Spleen (tissue), 11 donors: ENCODE data around the gene ZDBF2. TPM values are rescaled to one million over a fixed set of nuclear protein-coding genes. Genes with fewer than 3 reads are reported as not detected.

ENCODE experiments used
- DNase-seq: peaks from one replicate; pipeline ENCODE4 v3.0.0-alpha.2; 2020
- H3K27ac ChIP-seq, 8 donors: fragments of 200-600 bp; sonication (generic) in 7 of 8; 1 replicate in 4 of 8; 2 replicates in 4 of 8; pipeline versions ENCODE4 v1.5.0 to v1.8.0; 2016 to 2021; ENCODE audit warnings: inconsistent platforms in 4 of 8, mild to moderate bottlenecking in 4 of 8, moderate library complexity in 1 of 8
- H3K27me3 ChIP-seq, 7 donors: fragments of 200-600 bp; sonication (generic) in 6 of 7; replicated peaks in 1 of 7; 1 replicate in 4 of 7; 2 replicates in 3 of 7; pipeline versions ENCODE4 v1.5.0 to v1.8.0; 2016 to 2021; ENCODE audit warnings: inconsistent platforms in 3 of 7, mild to moderate bottlenecking in 1 of 7
- H3K36me3 ChIP-seq, 6 donors: fragments of 200-600 bp; sonication (generic) in 5 of 6; 1 replicate in 4 of 6; 2 replicates in 2 of 6; pipeline versions ENCODE4 v1.5.0 to v1.8.0; 2016 to 2021; ENCODE audit warnings: inconsistent platforms in 2 of 6
- H3K4me1 ChIP-seq, 6 donors: fragments of 200-600 bp; sonication (generic) in 5 of 6; 1 replicate in 3 of 6; 2 replicates in 3 of 6; pipeline versions ENCODE4 v1.5.0 to v1.8.0; 2016 to 2021; ENCODE audit warnings: inconsistent platforms in 3 of 6
- H3K4me3 ChIP-seq, 8 donors: fragments of 200-600 bp; sonication (generic) in 7 of 8; 1 replicate in 4 of 8; 2 replicates in 4 of 8; pipeline versions ENCODE4 v1.5.0 to v1.8.0; 2016 to 2021; ENCODE audit warnings: inconsistent platforms in 4 of 8, mild to moderate bottlenecking in 4 of 8, moderate library complexity in 2 of 8
- H3K9me3 ChIP-seq, 8 donors: fragments of 200-600 bp; sonication (generic) in 7 of 8; 1 replicate in 4 of 8; 2 replicates in 4 of 8; pipeline versions ENCODE4 v1.5.0 to v1.8.0; 2016 to 2021; ENCODE audit warnings: inconsistent platforms in 4 of 8
- POLR2A ChIP-seq, 3 donors: fragments of 450-650 bp; IDR thresholded peaks; one replicate each; pipeline ENCODE4 v1.5.1; 2017; ENCODE audit warnings: antibody characterized with exemption in 3 of 3, mild to moderate bottlenecking in 1 of 3
- POLR2AphosphoS5 ChIP-seq, 3 donors: sonication (generic); formaldehyde crosslinking; IDR thresholded peaks; one replicate each; pipeline ENCODE4 v1.5.1; 2017; ENCODE audit warnings: antibody characterized with exemption in 3 of 3
- WGBS, 5 donors: extraction: QIAGEN DNeasy Blood & Tissue Kit in 3 of 5; methylation state at CpG; one replicate each; pipeline versions ENCODE4 v1.1.5 to v1.1.7; 2013 to 2018; 5-methylcytosine and 5-hydroxymethylcytosine counted together
- intact Hi-C: fragments of 100-400 bp; cut with DNase I; formaldehyde crosslinking; loops from one replicate; pipeline ENCODE4 v1.15.0; 2023; ENCODE audit warnings: low total_unique reads
- polyA plus RNA-seq, 3 donors: library from polyadenylated mRNA; stranded (reverse); fragments of 200-250 nt; gene quantifications; one replicate each; pipeline ENCODE4 v1.2.1, GENCODE V29; 2013
- total RNA-seq, 7 donors: library from RNA; depleted of rRNA in 3 of 7; stranded (reverse); fragments of >200 nt in 3 of 7; fragmentation: NEBNext Ultra II Directional in 4 of 7; extraction: Animal tissue kit (Norgen Biotek cat#: 25700) in 4 of 7; gene quantifications; one replicate each; pipeline versions ENCODE4 v1.1.0 to v1.2.1, GENCODE V29; 2016 to 2021
- TF ChIP-seq, protein P1 (sequence below), 11 experiments: fragments of 200-600 bp in 7 of 11; fragments of 450-650 bp in 4 of 11; sonication (generic) in 4 of 11; IDR thresholded peaks in 8 of 11; conservative IDR thresholded peaks in 3 of 11; 1 replicate in 7 of 11; 2 replicates in 4 of 11; pipeline versions ENCODE4 v1.4.0 to v1.8.0; 2016 to 2021; ENCODE audit warnings: antibody characterized with exemption in 11 of 11, inconsistent platforms in 4 of 11, mild to moderate bottlenecking in 1 of 11
- donor health status: healthy with polysubstance abuse.
- donor health status: DM: no; HTN: no; CAD: no; lungs with moderate emphysema.
- donor health status: DM: no; HTN: no; CAD: no.
- donor health status: Bipolar disorder and iron deficiency.
- donor health status: healthy.
- donor health status: DM: no; HTN: no; CAD: no.
- donor health status: DM: yes; HTN: yes; CAD: no.

Gene ZDBF2
- total and polyA plus RNA-seq, 10 donors, result 1.2 to 14.7 (median 10.9) TPM

DNA sequence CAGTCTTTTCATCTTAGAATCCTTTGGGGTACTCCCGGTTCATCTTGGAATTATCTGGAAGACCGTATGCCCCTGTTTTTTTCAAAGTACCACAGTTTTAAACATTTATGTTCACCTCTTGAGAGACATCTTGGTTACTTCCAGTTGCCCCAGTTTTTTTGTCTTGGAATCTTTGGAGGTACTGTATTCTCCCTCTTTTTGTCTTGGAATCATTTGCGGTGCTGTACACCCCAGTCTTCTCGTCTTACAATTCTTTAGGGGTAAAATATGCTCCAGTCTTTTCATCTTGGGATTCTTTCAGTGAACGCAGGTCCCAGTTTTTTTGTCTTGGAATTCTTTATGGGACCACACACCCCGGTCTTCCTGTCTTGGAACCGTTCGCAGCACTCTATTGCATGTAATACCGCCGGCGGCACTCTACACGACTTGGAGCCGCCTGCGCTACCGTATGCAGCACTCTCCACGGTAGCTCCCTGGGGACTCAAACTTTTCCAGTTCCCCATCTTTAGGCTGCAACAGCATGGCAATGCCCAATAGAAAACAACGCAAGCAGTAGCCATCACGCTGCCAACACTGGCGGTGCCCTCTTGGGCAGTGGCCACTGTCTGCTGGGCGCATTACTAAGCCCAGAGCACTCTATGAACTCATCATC lies 21.2 kb upstream of the ZDBF2 start:
- intact Hi-C loops, result no loop called here
- Histone ChIP-seq H3K4me1 (peaks cover 0 to 9% (median 0%) of the 10 kb centered on the region in 6 donors), H3K27ac (no peak overlapping the region), H3K9me3 (no peaks in the 10 kb centered on the region), H3K27me3 (peaks cover 4 to 97% (median 53%) of the 10 kb centered on the region in 7 donors), H3K36me3 (no peaks in the 10 kb centered on the region), H3K4me3 (no peak overlapping the region)
- DNase-seq, result peak; percentile 44
- TF ChIP-seq POLR2A (IDR thresholded peaks at IDR 0.05) (no peak), POLR2AphosphoS5 (IDR thresholded peaks at IDR 0.05) (no peak)
- TF ChIP-seq, protein P1, sequence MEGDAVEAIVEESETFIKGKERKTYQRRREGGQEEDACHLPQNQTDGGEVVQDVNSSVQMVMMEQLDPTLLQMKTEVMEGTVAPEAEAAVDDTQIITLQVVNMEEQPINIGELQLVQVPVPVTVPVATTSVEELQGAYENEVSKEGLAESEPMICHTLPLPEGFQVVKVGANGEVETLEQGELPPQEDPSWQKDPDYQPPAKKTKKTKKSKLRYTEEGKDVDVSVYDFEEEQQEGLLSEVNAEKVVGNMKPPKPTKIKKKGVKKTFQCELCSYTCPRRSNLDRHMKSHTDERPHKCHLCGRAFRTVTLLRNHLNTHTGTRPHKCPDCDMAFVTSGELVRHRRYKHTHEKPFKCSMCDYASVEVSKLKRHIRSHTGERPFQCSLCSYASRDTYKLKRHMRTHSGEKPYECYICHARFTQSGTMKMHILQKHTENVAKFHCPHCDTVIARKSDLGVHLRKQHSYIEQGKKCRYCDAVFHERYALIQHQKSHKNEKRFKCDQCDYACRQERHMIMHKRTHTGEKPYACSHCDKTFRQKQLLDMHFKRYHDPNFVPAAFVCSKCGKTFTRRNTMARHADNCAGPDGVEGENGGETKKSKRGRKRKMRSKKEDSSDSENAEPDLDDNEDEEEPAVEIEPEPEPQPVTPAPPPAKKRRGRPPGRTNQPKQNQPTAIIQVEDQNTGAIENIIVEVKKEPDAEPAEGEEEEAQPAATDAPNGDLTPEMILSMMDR (IDR thresholded peaks at IDR 0.05 in 8 of 11, conservative IDR thresholded peaks at IDR 0.05 in 3 of 11), result no peak
- 47 to 59% (median 57%) methylated on average over 20 of the region's 20 CpGs for WGBS, 5 donors

DNA sequence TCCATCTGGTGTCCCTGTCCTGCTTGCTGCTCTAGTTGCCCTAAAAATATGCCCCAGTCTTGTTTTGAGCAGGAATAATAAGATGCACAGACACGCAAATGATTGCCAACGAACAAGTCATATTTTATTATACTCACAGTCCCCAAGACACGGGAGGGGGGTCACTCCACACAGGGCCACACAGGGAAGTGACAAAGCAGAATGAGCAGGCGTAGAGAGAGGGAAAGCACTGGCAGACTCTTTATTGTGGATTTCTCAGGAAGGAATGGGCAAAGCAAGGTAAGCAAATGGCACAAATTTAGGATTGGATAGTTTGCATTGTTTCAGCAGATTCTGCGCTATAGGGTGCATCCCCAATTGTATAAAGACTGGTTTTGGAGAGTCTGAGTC lies 20.7 kb upstream of the ZDBF2 start:
- TF ChIP-seq, protein P1 (IDR thresholded peaks at IDR 0.05 in 8 of 11, conservative IDR thresholded peaks at IDR 0.05 in 3 of 11), result no peak
- TF ChIP-seq POLR2AphosphoS5 (IDR thresholded peaks at IDR 0.05) (no peak), POLR2A (IDR thresholded peaks at IDR 0.05) (no peak)
- H3K27me3 ChIP-seq, result peaks cover 4 to 100% (median 56%) of the 10 kb centered on the region in 7 donors
- no peaks in the 10 kb centered on the region for H3K9me3 ChIP-seq
- no peak overlapping the region for H3K4me3 ChIP-seq
- 29 to 42% (median 34%) methylated on average over 5 of the region's 5 CpGs for WGBS, 5 donors
- intact Hi-C loops, result no loop called here
- H3K27ac ChIP-seq, result no peak overlapping the region
- no peaks in the 10 kb centered on the region for H3K36me3 ChIP-seq
- no peak for DNase-seq
- peaks cover 0 to 9% (median 0%) of the 10 kb centered on the region in 6 donors for H3K4me1 ChIP-seq

DNA sequence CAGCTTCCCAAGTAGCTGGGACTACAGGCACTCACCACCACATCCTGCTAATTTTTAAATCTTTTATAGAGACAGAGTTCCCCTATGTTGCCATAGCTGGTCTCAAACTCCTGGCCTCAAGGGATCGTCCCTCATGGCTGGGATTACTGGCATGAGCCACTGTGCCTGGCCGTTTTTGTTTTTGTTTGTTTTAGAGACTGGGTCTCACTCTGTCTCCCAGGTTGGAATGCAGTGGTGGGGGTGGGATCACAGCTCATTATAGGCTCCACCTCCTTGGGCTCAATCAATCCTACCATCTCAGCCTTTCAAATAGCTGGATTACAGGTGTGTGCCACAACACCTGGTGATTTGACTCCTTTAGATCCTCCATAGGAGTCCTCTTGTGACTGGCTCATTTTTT lies 19.5 kb upstream of the ZDBF2 start:
- TF ChIP-seq POLR2A (IDR thresholded peaks at IDR 0.05), result no peak
- TF ChIP-seq POLR2AphosphoS5 (IDR thresholded peaks at IDR 0.05), result no peak
- TF ChIP-seq, protein P1 (IDR thresholded peaks at IDR 0.05 in 8 of 11, conservative IDR thresholded peaks at IDR 0.05 in 3 of 11), result no peak
- Histone ChIP-seq H3K9me3 (no peaks in the 10 kb centered on the region), H3K27me3 (peaks cover 4 to 100% (median 68%) of the 10 kb centered on the region in 7 donors), H3K4me3 (no peak overlapping the region), H3K27ac (no peak overlapping the region), H3K4me1 (peaks cover 0 to 15% (median 0%) of the 10 kb centered on the region in 6 donors), H3K36me3 (no peaks in the 10 kb centered on the region)
- no peak for DNase-seq
- intact Hi-C loops, result no loop called here
- WGBS, 5 donors, result 28 to 47% (median 38%) methylated on average over 2 of the region's 2 CpGs

DNA sequence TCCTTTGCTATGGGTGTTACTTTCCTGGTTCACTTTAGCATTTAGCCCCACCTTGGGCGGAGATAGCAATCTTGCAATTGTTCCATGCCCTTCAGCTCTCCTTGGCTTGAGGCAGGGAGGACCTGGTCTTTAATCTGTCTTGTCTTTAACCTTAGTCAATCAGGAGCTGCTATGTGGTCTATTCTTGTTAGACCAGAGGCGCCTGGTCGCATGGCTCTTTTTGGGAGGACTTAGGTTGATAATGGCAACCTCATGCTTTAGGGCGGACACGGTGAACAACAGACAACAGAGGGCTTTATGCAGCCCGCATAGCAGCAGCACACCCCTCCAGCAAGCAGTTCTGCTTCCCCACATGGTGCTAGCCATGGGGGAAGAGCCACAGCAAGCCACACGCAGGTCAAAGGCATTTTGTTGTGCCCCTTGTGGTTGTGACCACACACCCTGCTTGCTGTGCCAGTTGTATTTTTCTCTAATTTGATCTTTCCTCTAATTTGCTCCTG lies 17.7 kb upstream of the ZDBF2 start:
- H3K9me3 ChIP-seq, result no peaks in the 10 kb centered on the region
- H3K4me3 ChIP-seq, result no peak overlapping the region
- H3K36me3 ChIP-seq, result no peaks in the 10 kb centered on the region
- DNase-seq, result no peak
- 44 to 52% (median 47%) methylated on average over 7 of the region's 7 CpGs for WGBS, 5 donors
- TF ChIP-seq POLR2A (IDR thresholded peaks at IDR 0.05) (no peak), POLR2AphosphoS5 (IDR thresholded peaks at IDR 0.05) (no peak)
- TF ChIP-seq, protein P1 (IDR thresholded peaks at IDR 0.05 in 8 of 11, conservative IDR thresholded peaks at IDR 0.05 in 3 of 11), result no peak
- no peak overlapping the region for H3K27ac ChIP-seq
- intact Hi-C loops, result no loop called here
- peaks cover 0 to 11% (median 0%) of the 10 kb centered on the region in 6 donors for H3K4me1 ChIP-seq
- peaks cover 4 to 100% (median 83%) of the 10 kb centered on the region in 7 donors for H3K27me3 ChIP-seq
